ENCODE results near the gene SLC4A1.
A peak's percentile ranks its signal among the peaks of the same experiment; 100 is the strongest.

The SLC4A1 gene

DNA sequence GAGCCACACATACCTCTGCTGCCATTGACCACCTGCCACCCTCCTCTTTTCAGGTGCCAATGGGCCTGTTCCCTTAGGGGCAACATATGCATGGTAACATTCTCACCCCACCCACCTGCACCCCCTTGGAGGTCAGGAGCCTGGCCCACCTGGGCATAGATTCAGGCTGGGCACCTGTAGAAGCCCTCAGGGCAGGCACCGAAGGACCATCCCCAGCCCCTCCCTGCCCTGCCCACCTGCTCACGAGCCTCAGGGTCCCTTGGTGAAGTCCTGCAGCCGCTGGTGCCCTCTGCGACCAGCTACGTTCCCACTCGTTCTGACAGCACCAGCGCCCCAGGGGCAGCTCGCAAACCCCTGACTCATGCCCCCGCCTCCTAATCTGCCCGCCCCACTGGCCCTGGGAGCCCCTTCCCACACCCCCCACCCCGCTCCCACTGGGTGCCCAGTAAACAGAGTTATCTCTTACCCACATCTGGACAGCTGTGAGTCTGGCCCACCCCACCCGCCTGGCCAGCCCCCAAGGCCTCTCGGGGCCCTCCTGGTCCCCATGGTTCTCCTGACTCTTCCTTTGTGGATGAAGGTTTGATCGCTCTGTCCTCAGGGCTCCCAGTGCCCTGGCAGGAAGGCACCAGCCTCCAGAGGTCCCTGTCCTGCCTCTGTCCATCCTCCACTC, at the start of gene SLC4A1:
Gene SLC4A1 (minus strand): TSS at position 318 of the 673 bp plus-strand sequence. CDS start 5,269 bp downstream, outside the sequence.
- TF ChIP-seq, protein P1, sequence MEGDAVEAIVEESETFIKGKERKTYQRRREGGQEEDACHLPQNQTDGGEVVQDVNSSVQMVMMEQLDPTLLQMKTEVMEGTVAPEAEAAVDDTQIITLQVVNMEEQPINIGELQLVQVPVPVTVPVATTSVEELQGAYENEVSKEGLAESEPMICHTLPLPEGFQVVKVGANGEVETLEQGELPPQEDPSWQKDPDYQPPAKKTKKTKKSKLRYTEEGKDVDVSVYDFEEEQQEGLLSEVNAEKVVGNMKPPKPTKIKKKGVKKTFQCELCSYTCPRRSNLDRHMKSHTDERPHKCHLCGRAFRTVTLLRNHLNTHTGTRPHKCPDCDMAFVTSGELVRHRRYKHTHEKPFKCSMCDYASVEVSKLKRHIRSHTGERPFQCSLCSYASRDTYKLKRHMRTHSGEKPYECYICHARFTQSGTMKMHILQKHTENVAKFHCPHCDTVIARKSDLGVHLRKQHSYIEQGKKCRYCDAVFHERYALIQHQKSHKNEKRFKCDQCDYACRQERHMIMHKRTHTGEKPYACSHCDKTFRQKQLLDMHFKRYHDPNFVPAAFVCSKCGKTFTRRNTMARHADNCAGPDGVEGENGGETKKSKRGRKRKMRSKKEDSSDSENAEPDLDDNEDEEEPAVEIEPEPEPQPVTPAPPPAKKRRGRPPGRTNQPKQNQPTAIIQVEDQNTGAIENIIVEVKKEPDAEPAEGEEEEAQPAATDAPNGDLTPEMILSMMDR (conservative IDR thresholded peaks at IDR 0.05; ENCODE audit: low read length), result no peak
- DNase-seq (ENCODE audit: low read depth), result no peak
- H3K4me3 ChIP-seq (ENCODE audit: low read length), result no peak within 1 kb of the TSS

DNA sequence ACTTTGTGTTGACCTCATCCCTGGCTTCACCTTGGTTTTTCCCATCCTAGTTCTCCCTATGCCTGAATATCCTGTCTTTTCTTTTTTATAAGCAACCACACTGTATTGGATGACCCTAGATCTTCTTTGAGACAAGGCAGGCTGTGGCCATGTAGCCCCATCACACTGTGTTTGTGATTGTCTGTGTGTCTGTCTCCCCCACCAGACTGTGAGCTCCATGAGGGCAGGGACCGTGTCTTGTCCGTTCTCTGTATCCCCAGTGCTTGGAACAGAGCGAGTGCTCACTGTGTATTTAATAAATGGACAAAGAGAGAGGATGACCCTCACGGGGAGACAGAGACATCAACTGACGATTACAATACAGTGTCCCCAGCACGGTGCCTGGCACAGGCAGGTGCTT, 49.6 kb upstream of the SLC4A1 start:
- TF ChIP-seq, protein P1 (conservative IDR thresholded peaks at IDR 0.05; ENCODE audit: low read length), result no peak
- no peak overlapping the region for H3K4me3 ChIP-seq (ENCODE audit: low read length)
- no peak for DNase-seq (ENCODE audit: low read depth)

DNA sequence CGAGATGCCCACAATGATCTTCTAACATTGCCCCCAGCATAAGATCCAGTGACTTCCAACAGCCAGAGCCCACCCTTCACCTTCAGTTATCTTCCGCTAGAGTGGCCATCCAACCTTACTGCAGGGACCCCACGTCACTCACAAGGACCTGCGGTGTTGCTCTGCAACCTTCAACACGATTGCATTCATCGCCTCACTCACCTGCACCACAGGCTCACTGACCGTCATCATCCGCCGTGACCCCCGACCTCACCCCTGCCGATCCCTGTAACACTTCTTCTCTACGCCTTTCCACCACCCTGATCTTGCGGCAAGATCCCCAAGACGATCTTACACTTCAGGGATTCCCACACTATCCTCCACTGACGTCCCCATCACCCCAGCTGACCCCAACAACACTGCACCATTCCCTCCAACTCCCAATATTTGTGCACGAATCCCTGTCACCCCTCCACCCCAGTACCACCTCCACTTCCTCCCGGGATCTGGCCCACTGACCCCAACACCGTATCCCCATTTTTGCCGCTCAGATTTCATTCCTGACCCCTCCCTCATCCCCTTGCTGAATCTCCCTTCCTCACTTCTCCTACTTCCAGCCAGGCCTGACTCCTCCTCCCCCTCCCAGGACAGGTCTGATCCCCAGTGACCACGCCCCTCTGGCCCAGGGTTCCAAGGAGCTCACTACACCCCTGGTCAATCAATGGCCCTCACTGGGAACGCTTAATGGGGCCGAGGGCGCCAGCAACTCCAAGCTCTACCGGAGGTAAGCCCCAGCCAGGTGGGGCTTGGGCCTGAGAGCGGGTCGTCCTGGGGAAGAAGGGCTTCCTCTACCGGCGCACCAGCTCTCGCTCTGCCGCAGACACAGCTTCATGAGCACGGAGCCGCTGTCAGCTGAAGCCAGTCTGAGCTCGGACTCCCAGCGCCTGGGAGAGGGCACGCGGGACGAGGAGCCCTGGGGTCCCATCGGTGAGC, 48.1 kb upstream of the SLC4A1 start:
- DNase-seq (ENCODE audit: low read depth), result no peak
- TF ChIP-seq, protein P1 (conservative IDR thresholded peaks at IDR 0.05; ENCODE audit: low read length), result no peak
- no peak overlapping the region for H3K4me3 ChIP-seq (ENCODE audit: low read length)

DNA sequence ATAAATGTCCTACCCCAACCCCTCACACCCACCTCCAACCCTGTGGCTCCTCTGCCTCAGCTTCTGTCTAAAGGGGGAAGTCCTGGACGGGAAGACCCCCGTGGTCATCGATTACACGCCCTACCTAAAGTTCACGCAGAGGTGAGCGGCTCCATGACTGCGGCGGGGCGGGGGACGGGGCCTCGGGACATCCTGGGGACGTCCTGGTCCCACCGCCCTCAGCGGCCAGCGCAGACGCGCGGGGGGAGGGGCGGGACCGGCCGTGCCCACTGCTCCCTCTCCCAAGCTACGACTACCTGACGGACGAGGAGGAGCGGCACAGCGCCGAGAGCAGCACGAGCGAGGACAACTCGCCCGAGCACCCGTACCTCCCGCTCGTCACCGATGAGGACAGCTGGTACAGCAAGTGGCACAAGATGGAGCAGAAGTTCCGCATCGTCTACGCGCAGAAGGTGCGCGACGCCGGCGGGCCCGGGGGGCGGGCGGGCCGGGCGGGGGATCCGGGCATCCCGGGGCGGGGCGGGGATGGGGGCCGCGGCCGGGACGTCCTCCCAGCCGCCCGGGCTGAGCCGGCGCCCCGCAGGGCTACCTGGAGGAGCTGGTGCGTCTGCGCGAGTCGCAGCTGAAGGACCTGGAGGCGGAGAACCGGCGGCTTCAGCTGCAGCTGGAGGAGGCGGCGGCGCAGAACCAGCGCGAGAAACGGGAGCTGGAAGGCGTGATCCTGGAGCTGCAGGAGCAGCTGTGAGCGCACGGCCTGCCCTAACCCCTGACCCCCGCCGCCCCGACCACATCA, 47.1 kb upstream of the SLC4A1 start:
- no peak for DNase-seq (ENCODE audit: low read depth)
- H3K4me3 ChIP-seq (ENCODE audit: low read length), result peak overlapping the region; percentile 41
- TF ChIP-seq, protein P1 (conservative IDR thresholded peaks at IDR 0.05; ENCODE audit: low read length), result no peak

DNA sequence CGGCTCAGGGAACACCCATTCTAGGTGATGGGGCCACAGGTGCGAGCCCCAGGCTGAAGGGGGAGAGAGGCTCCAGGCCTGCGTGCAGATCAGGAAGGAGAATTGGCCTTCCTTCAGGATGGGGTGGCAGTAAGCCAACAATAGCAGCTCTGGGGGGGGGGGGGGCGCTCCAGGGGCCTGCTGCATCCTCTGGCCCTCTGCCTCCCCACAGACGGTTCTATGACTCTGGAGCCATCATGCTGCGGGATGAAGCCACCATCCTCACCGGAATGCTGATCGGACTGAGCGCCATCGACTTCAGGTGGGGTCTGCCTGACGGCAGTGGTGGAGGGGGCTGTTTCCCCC, 46.6 kb upstream of the SLC4A1 start:
- DNase-seq (ENCODE audit: low read depth), result no peak
- TF ChIP-seq, protein P1 (conservative IDR thresholded peaks at IDR 0.05; ENCODE audit: low read length), result no peak
- no peak overlapping the region for H3K4me3 ChIP-seq (ENCODE audit: low read length)

DNA sequence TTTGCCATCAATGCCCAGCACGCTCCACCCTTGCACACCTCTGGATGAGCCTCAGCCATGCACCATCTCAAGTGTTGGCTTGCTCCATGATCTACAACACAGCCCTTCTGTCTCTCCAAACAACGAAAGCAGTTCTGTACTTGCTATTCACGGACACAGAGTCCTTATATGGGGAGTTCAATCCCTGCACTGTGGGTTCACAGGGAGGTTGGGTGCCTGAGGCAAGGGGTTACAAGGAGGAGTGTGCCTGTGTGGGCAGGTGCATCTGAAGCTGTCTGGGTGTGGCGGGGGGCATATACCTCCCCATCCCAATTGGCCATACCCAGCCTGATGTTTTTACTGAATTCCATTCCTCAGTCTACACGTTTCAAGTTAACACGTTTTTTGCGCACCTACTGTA, 46.1 kb upstream of the SLC4A1 start:
- H3K4me3 ChIP-seq (ENCODE audit: low read length), result no peak overlapping the region
- DNase-seq (ENCODE audit: low read depth), result no peak
- TF ChIP-seq, protein P1 (conservative IDR thresholded peaks at IDR 0.05; ENCODE audit: low read length), result no peak

Data from AG10803 (cell line).